GM12878 (cell line): ENCODE measurements around the gene CREB5. TPM values are rescaled to one million over a fixed set of nuclear protein-coding genes. Genes with fewer than 3 reads are reported as not detected.

Experiments used
- ATAC-seq: fragments of 200-7000 bp; cut with Tn5 transposase; 3 replicates; pipeline ENCODE4 v1.9.1; 2020; ENCODE audit warnings: mild to moderate bottlenecking, moderate library complexity
- BruUV-seq: library from RNA; stranded (reverse); fragments of 400-500 nt; replicated peaks from 2 replicates; lab custom pipeline; 2021; lab: Mats Ljungman, UMichigan
- CTCF ChIA-PET: fragments of 300-600 bp; sonication (Branson Sonifier 250); formaldehyde crosslinking; extraction: SDS; loops from one replicate; lab custom pipeline; 2021; ENCODE audit warnings: inconsistent platforms; lab: Yijun Ruan, JAX
- POLR2A ChIA-PET: fragments of 350-600 bp; formaldehyde crosslinking; extraction: SDS; loops from one replicate; lab custom pipeline; 2021; ENCODE audit warnings: inconsistent platforms; lab: Charles Lee
- RAD21 ChIA-PET: fragments of 300-600 bp; sonication (Branson Sonifier 250); formaldehyde crosslinking; loops from one replicate; lab custom pipeline; 2023; ENCODE audit warnings: antibody characterized with exemption; ENCODE audit not compliant: unreplicated experiment; lab: Charles Lee
- SMC1A ChIA-PET: fragments of 300-600 bp; sonication (Branson Sonifier 250); formaldehyde crosslinking; loops from one replicate; lab custom pipeline; 2023; ENCODE audit not compliant: unreplicated experiment, uncharacterized antibody; lab: Charles Lee
- DNase-seq: peaks from one replicate; pipeline ENCODE4 v3.0.0-alpha.2; 2011; ENCODE audit warnings: low read depth, low spot score
- FAIRE-seq: peaks from 3 replicates; lab custom pipeline; 2011; peaks lifted over from hg19 to GRCh38; lab: Jason Lieb, UNC
- H2AFZ ChIP-seq: 2 replicates; pipeline ENCODE4 v1.6.0; 2011; ENCODE audit warnings: low read depth, low read length, control low read depth; ENCODE audit not compliant: control insufficient read depth
- H3K27ac ChIP-seq: 2 replicates; pipeline ENCODE4 v1.5.1; 2011; ENCODE audit warnings: control low read depth; ENCODE audit not compliant: control insufficient read depth, insufficient read depth
- H3K27me3 ChIP-seq, 2 experiments: replicated peaks in 1 of 2; 2 replicates each; pipeline versions ENCODE4 v1.6.0 to v1.6.1; 2011; ENCODE audit warnings: low read length in 1 of 2; ENCODE audit not compliant: control insufficient read depth in 2 of 2, insufficient read depth in 2 of 2
- H3K36me3 ChIP-seq, 2 experiments: 2 replicates each; pipeline ENCODE4 v1.5.1; 2011; ENCODE audit warnings: low read length in 1 of 2; ENCODE audit not compliant: control insufficient read depth in 2 of 2, insufficient read depth in 2 of 2
- H3K4me1 ChIP-seq: 2 replicates; pipeline ENCODE4 v1.6.1; 2011; ENCODE audit warnings: mild to moderate bottlenecking, low read length, moderate library complexity, mixed read lengths; ENCODE audit not compliant: control insufficient read depth, insufficient read depth
- H3K4me2 ChIP-seq: 2 replicates; pipeline ENCODE4 v1.6.0; 2011; ENCODE audit warnings: control low read depth; ENCODE audit not compliant: control insufficient read depth, insufficient read depth
- H3K4me3 ChIP-seq: fragments of 200-600 bp; sonication (generic); 2 replicates; pipeline ENCODE4 v1.5.1; 2016
- H3K79me2 ChIP-seq: 2 replicates; pipeline ENCODE4 v1.6.0; 2011; ENCODE audit warnings: low read length; ENCODE audit not compliant: control insufficient read depth, insufficient read depth
- H3K9ac ChIP-seq: 2 replicates; pipeline ENCODE4 v1.8.0; 2011; ENCODE audit warnings: low read length, control low read depth, mixed read lengths; ENCODE audit not compliant: control insufficient read depth, insufficient read depth
- H3K9me3 ChIP-seq: replicated peaks from 3 replicates; pipeline ENCODE4 v1.5.1; 2011; ENCODE audit warnings: mild to moderate bottlenecking, low read length; ENCODE audit not compliant: control insufficient read depth, insufficient read depth
- H4K20me1 ChIP-seq: 2 replicates; pipeline ENCODE4 v1.6.0; 2011; ENCODE audit not compliant: control insufficient read depth, insufficient read depth
- BRCA1 ChIP-seq: IDR thresholded peaks from 2 replicates; pipeline ENCODE4 v1.6.1; 2011; ENCODE audit warnings: low read depth, low read length, improper control_type of control experiment
- NFYB ChIP-seq: IDR thresholded peaks from 2 replicates; pipeline ENCODE4 v1.6.1; 2011; ENCODE audit warnings: low read depth, mild to moderate bottlenecking, low read length, improper control_type of control experiment, moderate library complexity; ENCODE audit not compliant: insufficient read depth
- POLR2AphosphoS5 ChIP-seq: IDR thresholded peaks from 2 replicates; pipeline ENCODE4 v1.6.1; 2011; ENCODE audit warnings: mild to moderate bottlenecking, low read length, inconsistent platforms
- RUNX3 ChIP-seq: IDR thresholded peaks from 2 replicates; pipeline ENCODE4 v1.6.1; 2012; ENCODE audit warnings: low read length, inconsistent platforms
- SPI1 ChIP-seq: IDR thresholded peaks from 2 replicates; pipeline ENCODE4 v1.6.1; 2011; ENCODE audit warnings: low read depth, mild to moderate bottlenecking, low read length, moderate library complexity, borderline replicate concordance; ENCODE audit not compliant: insufficient read depth
- TCF3 ChIP-seq: IDR thresholded peaks from 2 replicates; pipeline ENCODE4 v1.6.1; 2012; ENCODE audit warnings: low read depth, mild to moderate bottlenecking, low read length, borderline replicate concordance; ENCODE audit not compliant: insufficient read depth
- ZBTB40 ChIP-seq: fragments of 450-650 bp; IDR thresholded peaks from 2 replicates; pipeline ENCODE4 v1.6.1; 2016; ENCODE audit warnings: mild to moderate bottlenecking, moderate library complexity, borderline replicate concordance
- WGBS: methylation state at CpG from one replicate; pipeline ENCODE4 v1.1.6; 2016; ENCODE audit warnings: low lambda C conversion rate; ENCODE audit not compliant: insufficient replicate concordance, insufficient coverage; ENCODE audit errors: missing lambda C conversion rate; 5-methylcytosine and 5-hydroxymethylcytosine counted together
- in situ Hi-C: fragments of 300-500 bp; cut with MboI; formaldehyde crosslinking; loops from 9 replicates; pipeline ENCODE4 v1.14.3; 2018; ENCODE audit warnings: mixed read lengths
- intact Hi-C: fragments of 100-400 bp; cut with micrococcal nuclease; formaldehyde crosslinking; loops from one replicate; pipeline ENCODE4 v1.14.2; 2022; ENCODE audit not compliant: unreplicated experiment
- polyA plus RNA-seq, 11 experiments: library from polyadenylated mRNA; depleted of rRNA in 4 of 11; unstranded in 6 of 11; stranded (reverse) in 5 of 11; fragments of >200 nt; fragmentation: Nextera tagmentation in 4 of 11; fragmentation: Illumina TruSeq in 1 of 11; extraction: Ambion mirVana in 4 of 11; extraction: Trizol in 1 of 11; gene quantifications; 1 replicate in 1 of 11; 2 replicates in 10 of 11; pipeline versions ENCODE4 v1.2.1 to v1.2.3, GENCODE V29; 2011 to 2016; ENCODE audit warnings: inconsistent platforms in 2 of 11, missing spikeins in 2 of 11, low read depth in 1 of 11
- total RNA-seq, 4 experiments: library from RNA; depleted of rRNA in 3 of 4; stranded (reverse); fragments of >200 nt in 3 of 4; fragmentation: Illumina TruSeq in 1 of 4; extraction: Trizol in 1 of 4; gene quantifications; 2 replicates each; pipeline versions ENCODE4 v1.2.1 to v1.2.3, GENCODE V29; 2013 to 2021

The CREB5 gene
- total and polyA plus RNA-seq, 10 of the 15 experiments (the other 5 are each of a cell fraction or from before 2014, with no cell fraction given): 12.9 to 74.1 (median 53.0) TPM

GRCh38 chr7:28723336-28723735 is 311.0 kb downstream of the CREB5 start:
- no TSS peak for BruUV-seq
- Histone ChIP-seq H3K9ac (no peak overlapping the region), H3K27me3 (no peaks in the 10 kb centered on the region), H3K79me2 (no peaks in the 10 kb centered on the region), H4K20me1 (no peaks in the 10 kb centered on the region), H3K4me2 (no peak overlapping the region), H3K4me1 (no peaks in the 10 kb centered on the region), H2AFZ (no peak overlapping the region), H3K27ac (no peak overlapping the region), H3K4me3 (no peak overlapping the region), H3K9me3 (no peaks in the 10 kb centered on the region), H3K36me3 (peaks cover 0 to 10% of the 10 kb centered on the region in 2 experiments; a peak in 2 of 4 replicates)
- POLR2A ChIA-PET: interaction anchor here (1.2 kb wide), 1 partner anchor 10 kb away, joined by 3 read pairs; no protein-coding TSS in a partner anchor
- intact Hi-C loops: no loop called here
- FAIRE-seq (no peak), ATAC-seq (no peak), DNase-seq (no peak)
- RAD21 ChIA-PET: no interaction called here
- in situ Hi-C loops: no loop called here
- no peak for TF ChIP-seq NFYB
- TF ChIP-seq RUNX3: no peak
- no peak for TF ChIP-seq BRCA1
- TF ChIP-seq POLR2AphosphoS5: no peak
- TF ChIP-seq ZBTB40: no peak
- no peak for TF ChIP-seq SPI1
- no peak for TF ChIP-seq TCF3
- WGBS: 80% methylated on average over 9 of the region's 9 CpGs
- CTCF ChIA-PET: interaction anchor here (1.2 to 1.5 kb wide), 2 partner anchors 10 to 333 kb away, joined by 3 read pairs; no protein-coding TSS in a partner anchor
- SMC1A ChIA-PET: interaction anchor here (1.3 kb wide), 1 partner anchor 12 kb away, joined by 3 read pairs; no protein-coding TSS in a partner anchor
